HG03521 (cell line): Measurements from ENCODE around the gene TANGO6.

Experiments used
- ATAC-seq: cut with Tn5 transposase; IDR thresholded peaks from one replicate; pipeline ENCODE4 v1.9.1; 2021; ENCODE audit warnings: mild to moderate bottlenecking, moderate library complexity; ENCODE audit not compliant: unreplicated experiment

TANGO6 gene

DNA sequence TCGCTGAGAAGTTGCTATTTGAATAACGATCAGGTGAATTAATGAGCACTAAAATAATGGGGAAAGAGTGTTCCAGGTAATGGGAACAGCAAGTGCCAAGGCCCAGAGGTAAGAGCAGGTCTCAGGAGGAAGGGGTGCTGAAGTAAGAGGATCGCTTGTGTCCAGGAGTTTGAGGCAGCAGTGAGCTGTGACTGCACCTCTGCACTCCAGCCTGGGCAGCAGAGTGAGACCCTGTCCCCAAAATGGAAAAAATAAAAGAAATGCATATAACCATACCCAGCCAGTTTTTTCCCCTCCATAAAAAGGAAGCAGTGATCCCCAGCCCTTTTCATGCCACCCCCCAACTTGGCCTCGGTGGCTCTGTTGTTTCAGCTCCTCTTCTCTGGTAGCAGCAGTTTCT, 245.4 kb downstream of the TANGO6 start:
- ATAC-seq = no peak

GRCh38 chr16:69089091-69089910, 246.0 kb downstream of the TANGO6 start:
- no peak for ATAC-seq

- no peak for ATAC-seq
Observed at GRCh38 chr16:69093974-69094373, 250.6 kb downstream of the TANGO6 start.

GRCh38 chr16:69094501-69094900, 251.2 kb downstream of the TANGO6 start:
- no peak for ATAC-seq

GRCh38 chr16:69095193-69095592, 251.9 kb downstream of the TANGO6 start:
- no peak for ATAC-seq

DNA sequence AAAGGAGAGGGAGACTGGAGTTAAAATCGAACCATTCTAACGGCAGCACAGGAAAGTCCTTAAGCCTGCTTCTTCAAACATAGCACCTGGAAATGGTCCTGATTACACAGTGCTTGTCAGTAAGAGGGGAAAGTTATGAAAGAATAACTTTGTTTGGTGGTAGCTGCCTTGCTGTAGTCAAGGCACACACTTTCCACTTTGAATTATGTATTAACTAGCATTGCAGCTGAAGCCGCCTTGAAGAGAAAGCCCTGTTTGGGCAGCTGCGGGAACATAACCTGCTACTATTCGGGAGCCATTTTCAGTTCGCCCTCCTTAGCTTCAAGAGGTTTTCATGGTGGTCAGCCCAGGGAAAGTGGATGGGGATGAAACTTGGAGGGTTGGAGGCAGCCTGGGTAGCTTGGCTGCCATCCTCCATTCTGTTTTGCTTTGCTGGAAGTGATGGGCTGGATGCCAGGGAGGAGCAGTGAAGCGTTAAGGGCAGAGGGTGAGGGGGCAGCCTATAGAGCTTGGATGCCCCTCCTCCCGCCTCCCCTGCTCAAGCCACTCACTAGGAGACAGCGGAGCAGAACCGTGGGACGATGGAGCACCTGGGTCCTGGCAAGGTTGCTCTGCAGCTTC, 256.9 kb downstream of the TANGO6 start:
- no peak for ATAC-seq

DNA sequence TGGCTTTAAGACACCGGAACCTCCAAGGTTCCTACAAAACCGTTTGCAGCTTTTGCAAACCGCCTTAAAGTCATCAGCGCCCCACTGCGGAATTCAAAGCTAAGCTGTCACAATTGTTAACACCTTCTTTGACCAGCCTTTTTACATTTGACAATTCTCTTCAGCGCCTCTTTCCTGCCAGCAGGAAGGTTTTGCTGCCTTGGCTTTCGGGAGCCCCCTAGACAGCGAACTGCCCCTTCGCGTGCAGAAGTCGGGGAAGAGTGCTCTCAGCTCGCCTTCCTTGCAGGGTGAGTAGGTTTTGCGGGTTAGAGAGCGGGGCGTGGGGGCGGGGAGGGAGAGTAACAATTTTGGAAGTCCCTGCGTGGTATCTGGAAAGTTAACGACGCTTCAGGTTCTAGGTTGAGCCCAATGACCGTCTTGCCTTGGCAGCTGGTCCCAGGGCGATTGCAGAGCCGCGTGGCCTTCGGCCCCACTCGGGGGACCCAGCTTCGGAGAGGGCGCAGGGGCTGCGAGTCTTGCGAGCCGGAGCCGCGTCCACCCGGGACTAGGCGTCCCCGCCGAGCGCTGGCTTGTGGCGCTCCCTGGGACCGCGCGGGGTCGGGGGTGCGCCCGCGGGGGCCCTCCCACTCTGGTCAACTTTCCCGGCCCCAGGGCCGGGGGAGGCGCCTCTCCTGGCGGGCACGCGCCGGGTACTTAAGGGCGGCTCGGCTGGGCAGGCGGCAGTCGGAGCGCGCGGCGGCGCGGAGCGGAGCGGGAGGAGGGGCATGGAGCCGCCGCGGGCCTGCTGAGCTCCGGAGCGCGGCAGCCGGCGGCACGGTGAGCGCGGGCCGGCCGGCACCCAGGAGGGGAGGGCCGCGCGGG, 262.4 kb downstream of the TANGO6 start, which contains the start of gene HAS3:
HAS3 (plus strand) TSS at position 153 of the 861 bp plus-strand sequence. CDS start 3,743 bp downstream, outside the sequence.
- no peak for ATAC-seq

DNA sequence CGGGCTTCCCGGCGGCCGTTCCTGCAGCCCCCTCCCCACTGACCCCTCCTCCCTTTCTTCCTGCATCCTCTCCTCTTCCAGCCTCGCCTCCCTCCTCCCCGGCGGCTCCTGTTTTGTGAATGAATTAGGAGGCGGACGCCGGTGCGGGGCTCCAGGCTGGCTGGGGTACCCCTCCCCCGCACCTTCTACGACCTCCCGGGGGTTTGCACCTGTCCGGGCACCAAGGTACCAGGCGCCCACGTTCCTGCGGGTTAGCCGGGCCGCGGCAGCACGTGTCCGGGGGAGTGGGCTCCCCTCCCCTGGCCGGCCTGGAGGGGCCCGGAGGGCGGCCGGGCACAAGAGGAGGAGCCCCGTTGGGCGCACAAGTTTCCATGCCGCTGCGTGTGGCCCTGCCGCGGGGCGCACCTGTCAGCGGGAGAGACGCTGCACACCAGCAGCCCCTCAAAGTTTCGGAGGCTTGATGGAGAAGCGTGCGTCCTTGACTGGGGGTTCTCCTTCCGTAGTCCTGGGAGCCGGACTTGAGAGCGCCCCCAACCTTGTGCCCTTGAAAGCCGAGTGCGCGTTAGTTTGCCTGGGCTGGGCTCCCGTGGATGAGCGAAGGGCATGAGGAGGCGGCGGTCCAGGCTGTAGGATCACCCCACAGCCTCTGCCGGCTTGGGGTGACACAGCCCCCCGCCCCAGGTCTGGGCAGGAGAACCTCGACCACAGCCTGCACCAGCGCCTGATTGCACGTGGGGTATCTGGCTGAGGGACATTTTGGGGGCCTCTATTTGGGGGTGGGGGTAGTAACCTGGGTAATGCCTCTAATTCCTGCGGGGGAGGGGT, 263.4 kb downstream of the TANGO6 start:
- no peak for ATAC-seq

DNA sequence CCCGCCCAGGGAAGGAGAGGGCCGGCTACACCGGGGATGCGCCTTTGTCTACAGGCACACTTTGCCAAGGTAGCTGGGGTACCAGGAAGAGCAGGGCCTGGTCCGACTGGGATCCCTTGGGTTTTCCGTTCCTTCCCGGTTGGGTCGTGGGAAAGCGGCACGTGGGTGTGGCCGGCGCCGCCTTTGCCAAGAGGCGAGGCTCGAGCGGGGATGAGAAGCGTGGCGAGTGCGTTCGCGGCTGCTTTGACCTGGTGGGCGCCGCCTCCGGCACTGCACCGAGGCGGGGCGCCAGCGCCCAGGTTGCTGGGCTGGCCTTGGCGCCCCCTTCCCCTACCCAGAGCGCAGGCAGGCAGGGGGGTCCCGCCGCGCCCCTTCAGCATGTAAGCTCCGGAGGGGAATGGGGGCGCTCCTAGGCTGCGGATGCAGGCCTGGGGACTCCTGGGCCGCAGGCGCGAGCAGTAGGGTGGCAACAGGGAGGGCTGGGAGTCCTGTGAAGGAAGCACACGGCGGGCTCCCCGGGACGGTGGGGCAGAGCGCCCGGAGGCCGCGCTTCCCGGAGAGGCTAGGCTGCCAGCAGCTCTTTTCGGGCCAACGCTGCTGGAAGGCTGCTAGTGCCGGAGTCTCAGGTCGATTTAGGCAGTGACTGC, 264.1 kb downstream of the TANGO6 start:
- ATAC-seq = no peak

GRCh38 chr16:69108064-69108904, 265.0 kb downstream of the TANGO6 start:
- ATAC-seq = no peak

- ATAC-seq = no peak
Observed at GRCh38 chr16:69108905-69109252, 265.5 kb downstream of the TANGO6 start.

DNA sequence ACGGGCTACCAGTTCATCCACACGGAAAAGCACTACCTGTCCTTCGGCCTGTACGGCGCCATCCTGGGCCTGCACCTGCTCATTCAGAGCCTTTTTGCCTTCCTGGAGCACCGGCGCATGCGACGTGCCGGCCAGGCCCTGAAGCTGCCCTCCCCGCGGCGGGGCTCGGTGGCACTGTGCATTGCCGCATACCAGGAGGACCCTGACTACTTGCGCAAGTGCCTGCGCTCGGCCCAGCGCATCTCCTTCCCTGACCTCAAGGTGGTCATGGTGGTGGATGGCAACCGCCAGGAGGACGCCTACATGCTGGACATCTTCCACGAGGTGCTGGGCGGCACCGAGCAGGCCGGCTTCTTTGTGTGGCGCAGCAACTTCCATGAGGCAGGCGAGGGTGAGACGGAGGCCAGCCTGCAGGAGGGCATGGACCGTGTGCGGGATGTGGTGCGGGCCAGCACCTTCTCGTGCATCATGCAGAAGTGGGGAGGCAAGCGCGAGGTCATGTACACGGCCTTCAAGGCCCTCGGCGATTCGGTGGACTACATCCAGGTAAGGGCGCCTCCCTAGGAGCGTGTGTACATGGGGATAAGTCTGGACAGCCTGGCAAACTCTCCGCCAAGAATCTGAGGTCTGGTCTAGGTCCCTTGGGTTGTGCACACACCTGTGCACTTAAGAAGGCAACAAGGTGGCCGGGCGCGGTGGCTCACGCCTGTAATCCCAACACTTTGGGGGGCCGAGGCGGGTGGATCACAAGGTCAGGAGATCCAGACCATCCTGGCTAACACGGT, 266.3 kb downstream of the TANGO6 start:
- ATAC-seq = no peak

- ATAC-seq = no peak
Observed at GRCh38 chr16:69110406-69110805, 267.1 kb downstream of the TANGO6 start.

DNA sequence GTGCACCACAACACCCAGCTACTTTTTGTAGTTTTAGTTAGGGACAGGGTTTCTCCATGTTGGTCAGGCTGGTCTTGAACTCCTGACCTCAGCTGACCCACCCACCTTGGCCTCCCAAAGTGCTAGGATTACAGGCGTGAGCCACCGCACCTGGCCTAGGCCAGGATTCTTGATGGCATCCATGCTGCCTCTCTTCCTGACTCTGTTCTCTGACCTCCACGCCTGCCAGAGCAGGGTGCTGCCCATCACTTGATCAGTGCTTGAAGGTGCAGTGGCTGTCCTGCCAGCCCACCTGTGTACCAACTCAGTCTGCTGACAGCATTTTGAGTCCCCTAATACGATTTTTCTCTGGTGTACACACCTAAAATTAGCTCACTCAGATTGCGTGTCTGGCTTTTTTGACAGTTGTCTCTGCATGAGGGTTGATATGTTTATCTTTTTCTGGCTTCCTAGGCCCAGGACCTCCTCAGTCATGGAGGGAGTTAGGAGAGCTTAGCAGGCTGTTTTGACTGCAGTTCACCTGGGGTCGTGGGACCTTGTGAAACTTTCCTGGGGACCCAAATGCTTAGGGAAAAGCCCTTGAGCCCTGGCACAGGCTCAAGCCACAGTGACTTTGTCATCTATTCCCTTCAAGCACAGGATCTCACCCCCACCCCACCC, 268.0 kb downstream of the TANGO6 start:
- no peak for ATAC-seq

DNA sequence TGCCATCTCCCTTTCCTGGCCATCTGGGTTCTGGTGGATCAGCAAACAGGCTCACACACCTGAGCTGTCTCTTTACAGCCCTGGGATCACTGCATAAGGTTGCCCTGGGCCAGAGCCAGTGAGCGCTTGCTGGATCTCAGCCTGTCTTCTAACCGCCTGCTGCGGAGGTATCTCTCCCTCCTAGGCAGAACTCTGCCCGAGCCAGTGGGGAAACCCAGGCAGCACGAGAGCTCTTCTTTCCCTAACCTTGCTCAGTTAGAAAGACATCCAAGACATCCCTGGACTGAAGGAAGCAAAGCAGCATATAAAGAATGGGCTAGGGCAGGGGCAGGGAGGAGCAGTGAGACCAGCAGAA, 268.5 kb downstream of the TANGO6 start:
- no peak for ATAC-seq

DNA sequence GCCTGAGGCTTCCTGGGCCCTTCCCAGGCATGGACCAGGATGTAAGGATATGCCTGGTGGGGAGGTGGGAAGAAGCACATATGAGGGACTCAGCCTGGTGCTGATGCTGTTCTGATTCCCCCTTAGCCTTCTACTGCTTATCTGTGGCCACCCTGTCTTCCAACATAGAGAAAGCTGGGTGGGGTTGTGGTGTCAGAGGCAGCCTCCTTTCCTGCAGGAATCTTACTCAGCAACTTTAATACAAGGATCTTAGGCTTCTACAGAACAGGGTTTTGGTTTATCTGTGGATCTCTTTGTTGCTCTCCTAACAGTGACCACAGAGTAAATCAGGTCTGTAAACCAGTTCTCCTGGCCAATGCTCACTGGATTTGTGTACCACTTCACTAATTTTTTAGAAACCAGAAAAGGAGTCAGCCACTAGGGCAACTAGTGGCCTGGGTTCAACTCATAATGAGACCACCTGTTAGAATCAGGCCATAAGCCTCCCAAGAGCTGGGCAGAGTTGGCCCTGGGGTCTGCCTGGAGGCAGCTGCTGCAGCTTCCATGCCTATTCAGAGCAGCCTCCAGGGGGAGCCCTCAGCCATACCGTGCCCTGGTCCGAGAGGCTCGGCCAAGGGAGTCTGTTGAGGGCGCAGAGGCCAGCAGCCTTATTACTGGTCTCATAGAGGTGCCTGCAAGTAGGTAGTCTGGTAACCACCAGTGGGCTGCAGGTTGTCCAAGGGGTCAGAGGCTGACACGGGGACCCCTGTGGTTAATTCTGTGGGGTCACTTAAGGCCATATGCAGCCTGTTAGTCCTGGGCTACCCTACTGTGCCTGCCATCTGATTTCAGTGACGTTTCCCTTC, 269.2 kb downstream of the TANGO6 start:
- ATAC-seq = peak; percentile 51

GRCh38 chr16:69113216-69113615, 269.9 kb downstream of the TANGO6 start:
- no peak for ATAC-seq
